C4-2B (cell line): ENCODE measurements around the gene RIMBP2.

Source experiments
- CTCF ChIP-seq: fragments of 450-650 bp; conservative IDR thresholded peaks from 2 replicates; pipeline ENCODE4 v1.5.1; 2017; ENCODE audit warnings: mild to moderate bottlenecking
- ZFX ChIP-seq: fragments of 450-650 bp; IDR thresholded peaks from 2 replicates; pipeline ENCODE4 v1.6.1; 2017

- TF ChIP-seq CTCF (no peak), ZFX (no peak)
These were observed 5.4 kb downstream of the RIMBP2 start for GRCh38 chr12:130710733-130711080.
